Measurements from ENCODE around the gene MFNG.

The MFNG gene

DNA sequence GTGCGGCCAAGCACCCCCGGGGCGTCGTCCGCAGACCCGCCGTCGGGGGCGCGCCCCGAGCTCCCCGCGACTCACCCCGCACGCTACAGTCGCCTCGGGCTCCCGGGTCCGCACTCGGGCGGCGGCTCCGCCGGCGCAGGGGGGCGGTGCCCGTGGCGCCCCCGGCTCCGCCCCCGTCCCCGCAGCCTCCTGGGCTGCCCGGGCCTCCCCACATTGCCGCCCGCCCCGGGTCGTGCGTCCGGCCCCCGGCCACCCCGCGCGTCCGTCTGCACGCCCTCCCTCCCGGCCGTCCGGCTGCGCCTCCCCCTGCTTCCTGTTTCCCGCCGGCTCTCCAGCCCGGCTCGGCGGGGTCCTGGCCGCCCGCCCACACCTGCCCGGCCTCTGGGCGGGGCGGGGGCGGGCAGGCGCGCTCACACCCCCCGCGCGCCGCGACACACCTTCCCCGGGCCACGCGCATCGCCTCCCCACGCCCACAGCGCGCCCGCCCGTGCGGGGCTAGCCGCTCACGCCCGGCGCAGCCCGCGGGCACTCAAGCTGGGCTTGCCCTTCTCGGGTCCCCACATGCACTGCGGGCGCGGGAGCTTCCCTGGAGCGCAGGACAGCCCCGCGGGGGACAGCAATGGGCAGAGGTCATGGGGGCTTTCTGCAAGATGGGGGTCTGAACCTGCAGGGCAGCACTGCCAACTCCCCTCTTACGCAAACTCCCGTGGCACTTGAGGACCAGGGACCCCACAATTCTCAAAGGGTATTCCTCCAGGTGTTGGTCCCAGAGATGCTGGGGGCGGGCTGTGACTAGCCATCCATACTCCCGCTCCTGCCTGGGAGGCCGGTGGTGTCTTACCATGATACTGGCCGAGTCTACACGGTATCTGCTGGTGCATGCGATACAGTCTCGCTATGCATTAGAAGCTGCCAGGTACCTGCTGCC, 33.3 kb upstream of the MFNG start, which contains the start of gene CARD10:
Gene CARD10, minus strand, starts transcription at position 148 of the 928 bp plus-strand sequence. CDS start 215 bp downstream, outside the sequence.
- TF ChIP-seq GATA1 (IDR thresholded peaks at IDR 0.05; ENCODE audit: low read depth, low read length) (no peak), POLR2A (IDR thresholded peaks at IDR 0.05; ENCODE audit: low read length) (no peak)
- DNase-seq: no peak

- no peak for DNase-seq
These were observed 32.5 kb upstream of the MFNG start for GRCh38 chr22:37518509-37519267.

GRCh38 chr22:37517826-37518450, 31.8 kb upstream of the MFNG start:
- TF ChIP-seq GATA1 (IDR thresholded peaks at IDR 0.05; ENCODE audit: low read depth, low read length): no peak
- no peak for TF ChIP-seq POLR2A (IDR thresholded peaks at IDR 0.05; ENCODE audit: low read length)
- DNase-seq: no peak

More at GRCh38 chr22:37518509-37519267, 32.5 kb upstream of the MFNG start:
- TF ChIP-seq GATA1 (IDR thresholded peaks at IDR 0.05; ENCODE audit: low read depth, low read length): no peak
- no peak for TF ChIP-seq POLR2A (IDR thresholded peaks at IDR 0.05; ENCODE audit: low read length)

DNA sequence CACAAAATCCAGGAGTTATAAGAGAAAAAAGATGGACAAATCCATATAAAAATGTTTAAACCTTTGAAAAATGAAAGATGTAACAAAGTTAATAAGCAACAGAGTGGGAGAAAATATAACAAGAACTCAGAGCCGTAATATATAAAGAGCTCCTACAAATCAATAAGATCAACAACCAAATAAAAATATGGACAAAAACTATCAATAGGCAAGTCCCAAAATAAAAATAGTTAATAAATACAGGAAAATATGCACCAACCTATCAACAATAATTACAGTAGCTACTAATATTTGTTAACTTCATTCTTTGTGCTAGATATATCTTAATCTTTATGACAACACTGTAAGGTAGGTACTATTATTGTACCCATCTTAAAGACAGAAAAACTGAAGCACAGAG, 30.3 kb upstream of the MFNG start:
- TF ChIP-seq GATA1 (IDR thresholded peaks at IDR 0.05; ENCODE audit: low read depth, low read length) (no peak), POLR2A (IDR thresholded peaks at IDR 0.05; ENCODE audit: low read length) (no peak)
- no peak for DNase-seq

GRCh38 chr22:37515901-37516300, 29.7 kb upstream of the MFNG start:
- TF ChIP-seq POLR2A (IDR thresholded peaks at IDR 0.05; ENCODE audit: low read length) (no peak), GATA1 (IDR thresholded peaks at IDR 0.05; ENCODE audit: low read depth, low read length) (no peak)
- no peak for DNase-seq

DNA sequence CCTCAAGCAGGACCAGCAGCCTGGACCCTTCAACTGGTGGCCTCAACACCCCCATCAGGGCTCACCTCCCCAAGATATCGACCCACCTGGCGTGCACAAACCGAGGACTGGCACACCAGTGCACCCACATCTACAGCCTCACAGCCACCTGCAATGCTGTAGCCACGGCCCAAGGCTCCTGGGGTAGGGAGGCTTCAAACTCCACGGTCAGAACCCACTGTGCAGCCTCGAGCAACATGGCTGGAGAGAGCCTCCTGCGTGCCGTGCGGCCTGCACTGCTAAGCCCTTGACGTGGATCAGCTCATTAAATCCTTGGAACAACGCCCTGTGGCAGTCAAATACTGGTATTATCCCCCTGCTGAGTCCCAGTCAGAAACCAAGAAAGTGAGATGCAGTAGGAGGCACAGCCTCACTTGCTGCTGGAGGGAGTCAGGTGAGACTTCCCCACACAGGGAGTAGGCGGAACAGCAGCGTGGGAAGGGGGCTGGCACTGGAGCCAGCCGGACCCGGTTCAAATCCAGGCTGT, 28.4 kb upstream of the MFNG start:
- TF ChIP-seq GATA1 (IDR thresholded peaks at IDR 0.05; ENCODE audit: low read depth, low read length) (no peak), POLR2A (IDR thresholded peaks at IDR 0.05; ENCODE audit: low read length) (no peak)
- DNase-seq: no peak

DNA sequence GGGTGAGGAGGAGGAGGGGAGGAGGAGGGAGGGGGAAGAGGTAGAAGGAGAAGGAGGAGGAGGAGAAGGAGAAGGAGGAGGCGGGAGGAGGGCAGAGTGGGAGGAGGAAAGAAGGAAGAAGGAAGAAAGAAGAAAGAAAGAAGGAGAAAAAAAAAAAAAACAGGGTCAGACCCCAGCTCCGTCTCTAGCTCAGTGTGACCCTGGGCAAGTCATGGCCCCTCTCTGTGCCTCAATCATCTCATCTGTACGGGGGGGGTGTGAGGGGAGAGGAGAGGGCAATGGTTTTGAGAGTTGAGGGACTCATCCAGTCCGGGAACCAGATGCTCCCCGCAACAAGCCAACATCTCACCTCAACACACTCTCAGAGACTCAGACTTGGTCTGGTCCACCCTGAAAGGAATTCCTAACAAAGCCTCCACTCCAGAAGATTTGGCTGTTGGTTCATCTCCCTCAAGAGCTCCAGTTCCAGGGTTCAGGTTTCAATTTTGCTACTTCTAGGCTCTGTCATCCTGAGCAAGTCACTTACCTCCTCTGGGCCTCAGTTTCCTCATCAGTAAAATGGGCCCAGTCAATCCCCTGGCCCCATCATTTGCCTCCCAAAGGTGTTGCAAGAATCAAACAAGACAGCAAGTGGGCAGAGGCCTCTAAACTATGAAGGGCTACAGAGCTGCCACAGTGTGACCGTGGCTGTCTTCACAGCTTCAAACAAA, 25.4 kb upstream of the MFNG start:
- TF ChIP-seq POLR2A (IDR thresholded peaks at IDR 0.05; ENCODE audit: low read length) (no peak), GATA1 (IDR thresholded peaks at IDR 0.05; ENCODE audit: low read depth, low read length) (no peak)
- DNase-seq: no peak

GRCh38 chr22:37510091-37510490, 23.9 kb upstream of the MFNG start:
- no peak for TF ChIP-seq GATA1 (IDR thresholded peaks at IDR 0.05; ENCODE audit: low read depth, low read length)
- TF ChIP-seq POLR2A (IDR thresholded peaks at IDR 0.05; ENCODE audit: low read length): no peak
- no peak for DNase-seq

DNA sequence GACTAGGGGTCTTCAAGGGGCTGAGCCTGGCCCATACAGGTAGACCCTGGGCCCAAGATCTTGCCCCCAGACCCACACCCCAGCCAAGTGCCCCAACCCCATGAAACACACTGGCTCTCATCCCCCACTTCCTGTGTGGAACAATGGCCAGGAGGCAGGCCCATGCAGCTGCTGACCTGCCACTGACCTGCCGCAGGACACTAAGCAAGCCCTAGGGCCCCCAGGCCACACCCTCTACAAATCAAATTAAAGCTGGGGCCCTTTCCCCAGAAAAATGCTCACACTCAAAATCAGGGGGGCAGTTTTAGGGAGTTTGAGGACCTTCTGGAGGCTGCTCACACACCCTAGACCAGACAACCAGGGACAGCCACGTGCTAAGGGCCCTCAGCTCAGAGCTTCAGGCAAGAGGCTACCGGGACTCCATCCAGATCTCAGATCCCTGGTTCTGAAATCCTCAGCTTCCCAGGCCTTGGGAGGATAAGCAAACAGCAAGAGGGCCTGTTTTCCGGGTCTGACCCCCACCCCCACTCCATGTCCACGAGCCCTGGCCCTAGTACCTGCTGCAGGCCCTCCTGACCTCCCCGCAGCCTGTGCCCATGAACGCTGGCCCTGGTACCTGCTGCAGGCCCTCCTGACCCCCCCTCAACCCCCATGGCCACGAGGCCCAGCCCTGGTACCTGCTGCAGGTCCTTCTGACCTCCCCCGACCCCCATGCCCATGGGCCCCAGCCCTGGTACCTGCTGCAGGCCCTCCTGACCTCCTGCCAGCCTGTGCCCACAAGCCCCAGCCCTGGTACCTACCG, 23.1 kb upstream of the MFNG start:
- DNase-seq: no peak
- TF ChIP-seq GATA1 (IDR thresholded peaks at IDR 0.05; ENCODE audit: low read depth, low read length) (no peak), POLR2A (IDR thresholded peaks at IDR 0.05; ENCODE audit: low read length) (no peak)

GRCh38 chr22:37508431-37508992, 22.3 kb upstream of the MFNG start:
- no peak for DNase-seq
- TF ChIP-seq POLR2A (IDR thresholded peaks at IDR 0.05; ENCODE audit: low read length): no peak
- no peak for TF ChIP-seq GATA1 (IDR thresholded peaks at IDR 0.05; ENCODE audit: low read depth, low read length)

DNA sequence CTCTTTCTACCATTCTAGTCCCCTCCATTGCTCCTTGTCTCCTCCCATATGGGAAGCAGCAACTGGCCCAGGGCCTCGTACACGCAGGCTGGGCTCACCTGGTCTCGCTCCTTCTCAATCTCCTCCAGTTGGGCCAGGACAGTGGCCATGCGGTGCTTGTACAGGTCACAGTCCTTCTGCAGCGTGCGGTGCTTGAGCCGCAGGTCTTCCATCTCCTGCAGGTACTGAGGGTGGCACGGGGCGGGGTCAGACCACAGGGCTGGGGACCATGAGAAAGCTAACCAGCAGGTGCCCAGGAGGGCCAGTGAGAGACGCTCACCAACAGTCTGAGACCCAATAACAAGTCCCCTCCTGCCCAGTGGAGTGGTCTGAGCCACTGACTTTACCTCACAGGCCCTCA, 21.5 kb upstream of the MFNG start:
- no peak for TF ChIP-seq GATA1 (IDR thresholded peaks at IDR 0.05; ENCODE audit: low read depth, low read length)
- no peak for TF ChIP-seq POLR2A (IDR thresholded peaks at IDR 0.05; ENCODE audit: low read length)
- DNase-seq: no peak

DNA sequence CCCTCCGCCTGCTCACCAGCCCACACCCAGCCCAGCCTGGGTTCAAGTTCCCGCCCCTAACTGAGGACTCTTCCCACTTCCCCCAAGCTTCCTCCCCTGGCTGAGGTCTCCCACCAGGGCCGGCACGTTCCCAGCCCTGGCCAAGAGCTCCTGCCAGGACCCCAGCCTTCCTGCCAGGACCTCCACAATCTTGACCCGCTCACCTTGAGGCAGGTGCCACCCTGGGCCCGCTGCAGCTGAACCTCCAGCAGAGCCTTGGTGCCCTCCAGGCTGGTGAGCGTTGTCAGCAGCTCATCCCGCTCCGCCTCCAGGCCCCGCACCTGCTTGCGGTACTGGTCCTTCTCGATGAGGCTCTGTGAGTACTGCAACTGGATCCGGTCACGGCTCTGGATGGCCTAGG, 19.8 kb upstream of the MFNG start:
- TF ChIP-seq POLR2A (IDR thresholded peaks at IDR 0.05; ENCODE audit: low read length) (no peak), GATA1 (IDR thresholded peaks at IDR 0.05; ENCODE audit: low read depth, low read length) (no peak)
- no peak for DNase-seq
